A673 (cell line): Measurements from ENCODE around the gene SMG7. TPM values are rescaled to one million over a fixed set of nuclear protein-coding genes. Genes with fewer than 3 reads are reported as not detected.

Experiments used
- BruUV-seq: library from RNA; stranded (reverse); fragments of 400-500 nt; replicated peaks from 2 replicates; lab custom pipeline; 2021; lab: Mats Ljungman, UMichigan
- CTCF ChIA-PET: fragments of 300-600 bp; sonication (Branson Sonifier 250); formaldehyde crosslinking; loops from one replicate; lab custom pipeline; 2022; ENCODE audit warnings: antibody characterized with exemption; lab: Charles Lee
- POLR2A ChIA-PET: fragments of 300-600 bp; sonication (Branson Sonifier 250); formaldehyde crosslinking; loops from one replicate; lab custom pipeline; 2022; ENCODE audit warnings: antibody characterized with exemption; ENCODE audit not compliant: low non-redundant PET; lab: Charles Lee
- DNase-seq: peaks from one replicate; pipeline ENCODE4 v3.0.0-alpha.2; 2015; ENCODE audit warnings: low spot score
- H3K27ac ChIP-seq: fragments of 200-600 bp; sonication (generic); 2 replicates; pipeline ENCODE4 v1.5.1; 2016; ENCODE audit warnings: mixed run types, low read depth, mild to moderate bottlenecking, mixed read lengths, antibody characterized with exemption, low read length; ENCODE audit not compliant: poor library complexity, severe bottlenecking
- H3K27me3 ChIP-seq: fragments of 200-600 bp; sonication (generic); replicated peaks from 2 replicates; pipeline ENCODE4 v1.6.1; 2017; ENCODE audit warnings: mixed run types, low read depth, mild to moderate bottlenecking, mixed read lengths, antibody characterized with exemption, low read length; ENCODE audit not compliant: insufficient read depth, poor library complexity
- H3K36me3 ChIP-seq: fragments of 200-600 bp; sonication (generic); 2 replicates; pipeline ENCODE4 v1.6.1; 2016; ENCODE audit warnings: mixed run types, mild to moderate bottlenecking, mixed read lengths, antibody characterized with exemption, low read length; ENCODE audit not compliant: insufficient read depth, poor library complexity, severe bottlenecking
- H3K4me1 ChIP-seq: fragments of 200-600 bp; sonication (generic); 2 replicates; pipeline ENCODE4 v1.6.1; 2017; ENCODE audit warnings: mixed run types, mild to moderate bottlenecking, mixed read lengths, antibody characterized with exemption, low read length; ENCODE audit not compliant: insufficient read depth, poor library complexity, severe bottlenecking
- H3K4me3 ChIP-seq: fragments of 200-600 bp; sonication (generic); 2 replicates; pipeline ENCODE4 v1.5.1; 2016; ENCODE audit warnings: low read depth, mixed run types, mild to moderate bottlenecking, mixed read lengths, low read length; ENCODE audit not compliant: poor library complexity, severe bottlenecking
- H3K9me3 ChIP-seq: fragments of 200-600 bp; sonication (generic); 2 replicates; pipeline ENCODE4 v1.6.1; 2016; ENCODE audit warnings: mixed run types, low read depth, mild to moderate bottlenecking, mixed read lengths, antibody characterized with exemption, low read length; ENCODE audit not compliant: poor library complexity, severe bottlenecking
- EZH2 ChIP-seq: fragments of 200-600 bp; sonication (generic); IDR thresholded peaks from 2 replicates; pipeline ENCODE4 v1.6.1; 2017; ENCODE audit warnings: borderline replicate concordance, low read depth, mild to moderate bottlenecking, mixed read lengths, antibody characterized with exemption, low read length; ENCODE audit not compliant: poor library complexity, severe bottlenecking
- intact Hi-C: fragments of 100-400 bp; cut with micrococcal nuclease; formaldehyde crosslinking; loops from one replicate; pipeline ENCODE4 v1.10.0; 2022; ENCODE audit not compliant: unreplicated experiment
- total RNA-seq: library from RNA; stranded (reverse); gene quantifications from 2 replicates; pipeline ENCODE4 v1.2.3, GENCODE V29; 2021
- TF ChIP-seq, protein P1 (sequence below): fragments of 300-800, 200-600 bp; sonication (generic); conservative IDR thresholded peaks from 2 replicates; pipeline ENCODE4 v1.5.1; 2017; ENCODE audit warnings: low read depth, mild to moderate bottlenecking, antibody characterized with exemption, low read length, moderate library complexity, mixed read lengths

Gene SMG7
- total RNA-seq, 1 experiment from 2014 or later: 90.7 TPM

GRCh38 chr1:183576537-183576936, 104.2 kb downstream of the SMG7 start:
- intact Hi-C loops: no loop called here
- DNase-seq: no peak
- POLR2A ChIA-PET: no interaction called here
- no peak overlapping the region for H3K4me3 ChIP-seq
- no peak overlapping the region for H3K27ac ChIP-seq
- TF ChIP-seq EZH2: no peak
- TF ChIP-seq, protein P1, sequence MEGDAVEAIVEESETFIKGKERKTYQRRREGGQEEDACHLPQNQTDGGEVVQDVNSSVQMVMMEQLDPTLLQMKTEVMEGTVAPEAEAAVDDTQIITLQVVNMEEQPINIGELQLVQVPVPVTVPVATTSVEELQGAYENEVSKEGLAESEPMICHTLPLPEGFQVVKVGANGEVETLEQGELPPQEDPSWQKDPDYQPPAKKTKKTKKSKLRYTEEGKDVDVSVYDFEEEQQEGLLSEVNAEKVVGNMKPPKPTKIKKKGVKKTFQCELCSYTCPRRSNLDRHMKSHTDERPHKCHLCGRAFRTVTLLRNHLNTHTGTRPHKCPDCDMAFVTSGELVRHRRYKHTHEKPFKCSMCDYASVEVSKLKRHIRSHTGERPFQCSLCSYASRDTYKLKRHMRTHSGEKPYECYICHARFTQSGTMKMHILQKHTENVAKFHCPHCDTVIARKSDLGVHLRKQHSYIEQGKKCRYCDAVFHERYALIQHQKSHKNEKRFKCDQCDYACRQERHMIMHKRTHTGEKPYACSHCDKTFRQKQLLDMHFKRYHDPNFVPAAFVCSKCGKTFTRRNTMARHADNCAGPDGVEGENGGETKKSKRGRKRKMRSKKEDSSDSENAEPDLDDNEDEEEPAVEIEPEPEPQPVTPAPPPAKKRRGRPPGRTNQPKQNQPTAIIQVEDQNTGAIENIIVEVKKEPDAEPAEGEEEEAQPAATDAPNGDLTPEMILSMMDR: no peak
- H3K36me3 ChIP-seq: no peaks in the 10 kb centered on the region
- CTCF ChIA-PET: no interaction called here
- no peaks in the 10 kb centered on the region for H3K4me1 ChIP-seq
- BruUV-seq: no TSS peak
- H3K9me3 ChIP-seq: no peaks in the 10 kb centered on the region
- no peaks in the 10 kb centered on the region for H3K27me3 ChIP-seq

DNA sequence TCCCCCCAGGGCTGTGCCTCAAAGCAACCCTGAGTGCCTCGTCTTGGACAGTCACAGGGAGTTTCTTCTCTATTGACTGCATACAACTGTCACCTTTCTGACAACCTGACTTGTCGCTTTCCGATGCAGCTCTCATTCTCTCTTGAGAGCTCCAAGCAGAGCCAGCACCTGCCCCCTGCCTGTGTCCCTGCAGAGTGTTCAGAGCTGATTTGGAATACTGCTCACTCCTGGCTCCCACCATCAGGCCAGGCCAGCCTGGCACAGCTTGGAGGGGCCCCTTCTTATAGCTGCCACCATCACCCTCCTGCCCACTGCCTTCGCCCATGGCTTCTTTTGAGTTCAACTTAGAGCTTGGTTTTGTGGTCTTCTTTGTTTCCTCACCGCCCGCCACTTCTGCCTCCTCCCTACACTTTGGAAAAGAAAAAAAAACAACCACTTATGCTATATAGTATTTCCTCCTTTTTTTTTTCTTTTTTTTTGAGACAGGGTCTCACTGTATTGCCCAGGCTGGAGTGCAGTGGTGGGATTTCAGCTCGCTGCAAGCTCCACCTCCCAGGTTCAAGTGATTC, 105.7 kb downstream of the SMG7 start:
- DNase-seq: no peak
- intact Hi-C loops: no loop called here
- H3K27ac ChIP-seq: no peak overlapping the region
- H3K9me3 ChIP-seq: no peaks in the 10 kb centered on the region
- no TSS peak for BruUV-seq
- ChIA-PET CTCF (no interaction called here), POLR2A (no interaction called here)
- TF ChIP-seq, protein P1: no peak
- TF ChIP-seq EZH2: no peak
- H3K4me1 ChIP-seq: no peaks in the 10 kb centered on the region
- no peaks in the 10 kb centered on the region for H3K36me3 ChIP-seq
- H3K4me3 ChIP-seq: no peak overlapping the region
- H3K27me3 ChIP-seq: no peaks in the 10 kb centered on the region

GRCh38 chr1:183578856-183579255, 106.6 kb downstream of the SMG7 start:
- CTCF ChIA-PET: no interaction called here
- no TSS peak for BruUV-seq

More at GRCh38 chr1:183578856-183579255, 106.6 kb downstream of the SMG7 start:
- Histone ChIP-seq H3K9me3 (no peaks in the 10 kb centered on the region), H3K27ac (no peak overlapping the region), H3K4me3 (no peak overlapping the region), H3K36me3 (no peaks in the 10 kb centered on the region), H3K27me3 (no peaks in the 10 kb centered on the region), H3K4me1 (no peaks in the 10 kb centered on the region)
- intact Hi-C loops: no loop called here
- TF ChIP-seq EZH2: no peak
- TF ChIP-seq, protein P1: no peak
- POLR2A ChIA-PET: no interaction called here
- DNase-seq: no peak
